ENCODE results near the gene L1CAM.

L1CAM gene

GRCh38 chrX:153875391-153876111 lies 10.4 kb downstream of the L1CAM start:
- DNase-seq: no peak

GRCh38 chrX:153874366-153875125 lies 11.4 kb downstream of the L1CAM start:
- no peak for DNase-seq

- no peak for DNase-seq
Observed at GRCh38 chrX:153874085-153874365, 11.9 kb downstream of the L1CAM start.

- no peak for DNase-seq
Observed at GRCh38 chrX:153873282-153874084, 12.5 kb downstream of the L1CAM start.

- DNase-seq: no peak
Observed at GRCh38 chrX:153871946-153872878, 13.8 kb downstream of the L1CAM start.

GRCh38 chrX:153871451-153871850 lies 14.5 kb downstream of the L1CAM start:
- no peak for DNase-seq

- no peak for DNase-seq
Observed at GRCh38 chrX:153870791-153871360, 15.1 kb downstream of the L1CAM start.

- no peak for DNase-seq
Observed at GRCh38 chrX:153870288-153870690, 15.7 kb downstream of the L1CAM start.

- no peak for DNase-seq
Observed at GRCh38 chrX:153869473-153870287, 16.3 kb downstream of the L1CAM start.

GRCh38 chrX:153868576-153869472 lies 17.1 kb downstream of the L1CAM start:
- no peak for DNase-seq

- no peak for DNase-seq
Observed at GRCh38 chrX:153867671-153868070, 18.3 kb downstream of the L1CAM start.

GRCh38 chrX:153867139-153867538 lies 18.8 kb downstream of the L1CAM start:
- DNase-seq: no peak

- DNase-seq: no peak
Observed at GRCh38 chrX:153866302-153867019, 19.5 kb downstream of the L1CAM start.

GRCh38 chrX:153865685-153866084 lies 20.3 kb downstream of the L1CAM start:
- DNase-seq: no peak

- no peak for DNase-seq
Observed at GRCh38 chrX:153865321-153865580, 20.7 kb downstream of the L1CAM start.

- no peak for DNase-seq
Observed at GRCh38 chrX:153864561-153865320, 21.2 kb downstream of the L1CAM start.

GRCh38 chrX:153864101-153864500 lies 21.9 kb downstream of the L1CAM start:
- no peak for DNase-seq

- no peak for DNase-seq
Observed at GRCh38 chrX:153863251-153863991, 22.6 kb downstream of the L1CAM start.
